VCaP (cell line): Measurements from ENCODE around the gene PSMB7.

Source experiments
- H3K27ac ChIP-seq: fragments of 450-650 bp; 2 replicates; pipeline ENCODE4 v1.5.1; 2017
- TF ChIP-seq, protein P1 (sequence below): fragments of 450-650 bp; conservative IDR thresholded peaks from 2 replicates; pipeline ENCODE4 v1.5.1; 2017; ENCODE audit warnings: mild to moderate bottlenecking, moderate library complexity

Gene PSMB7

DNA sequence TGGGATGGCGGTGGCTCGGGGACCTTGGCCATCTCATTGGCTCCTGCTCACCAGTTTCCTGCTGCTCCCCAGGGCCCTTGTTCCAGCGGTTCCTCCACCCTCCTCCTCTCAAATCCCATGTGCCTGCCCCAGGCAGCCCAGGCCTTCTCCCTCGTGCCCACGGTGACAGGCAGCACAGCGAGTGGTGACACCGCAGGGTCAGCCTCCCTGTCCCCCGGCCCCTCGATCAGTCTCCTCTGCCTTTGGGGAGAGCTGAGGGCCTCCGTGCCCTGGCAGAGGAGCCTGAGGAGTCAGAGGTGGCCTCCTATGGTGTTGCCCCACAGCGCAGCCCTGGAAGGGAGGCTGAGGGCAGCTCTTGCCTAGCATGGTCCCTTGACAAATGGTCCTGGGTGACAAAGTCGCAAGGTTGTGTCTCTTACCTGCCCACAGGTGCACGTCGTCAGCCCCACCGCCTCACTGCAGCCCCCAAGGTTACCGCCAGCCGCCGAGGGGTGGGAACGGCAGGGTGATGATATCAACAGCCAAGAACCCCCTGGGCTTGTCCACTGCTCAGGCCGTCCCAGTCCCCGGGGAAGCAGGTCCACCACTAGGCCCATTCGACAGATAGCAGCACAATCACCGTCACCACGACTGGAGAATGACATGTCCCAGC, 107.7 kb downstream of the PSMB7 start:
- no peak overlapping the region for H3K27ac ChIP-seq
- TF ChIP-seq, protein P1, sequence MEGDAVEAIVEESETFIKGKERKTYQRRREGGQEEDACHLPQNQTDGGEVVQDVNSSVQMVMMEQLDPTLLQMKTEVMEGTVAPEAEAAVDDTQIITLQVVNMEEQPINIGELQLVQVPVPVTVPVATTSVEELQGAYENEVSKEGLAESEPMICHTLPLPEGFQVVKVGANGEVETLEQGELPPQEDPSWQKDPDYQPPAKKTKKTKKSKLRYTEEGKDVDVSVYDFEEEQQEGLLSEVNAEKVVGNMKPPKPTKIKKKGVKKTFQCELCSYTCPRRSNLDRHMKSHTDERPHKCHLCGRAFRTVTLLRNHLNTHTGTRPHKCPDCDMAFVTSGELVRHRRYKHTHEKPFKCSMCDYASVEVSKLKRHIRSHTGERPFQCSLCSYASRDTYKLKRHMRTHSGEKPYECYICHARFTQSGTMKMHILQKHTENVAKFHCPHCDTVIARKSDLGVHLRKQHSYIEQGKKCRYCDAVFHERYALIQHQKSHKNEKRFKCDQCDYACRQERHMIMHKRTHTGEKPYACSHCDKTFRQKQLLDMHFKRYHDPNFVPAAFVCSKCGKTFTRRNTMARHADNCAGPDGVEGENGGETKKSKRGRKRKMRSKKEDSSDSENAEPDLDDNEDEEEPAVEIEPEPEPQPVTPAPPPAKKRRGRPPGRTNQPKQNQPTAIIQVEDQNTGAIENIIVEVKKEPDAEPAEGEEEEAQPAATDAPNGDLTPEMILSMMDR: no peak

- no peak overlapping the region for H3K27ac ChIP-seq
- TF ChIP-seq, protein P1: no peak
Measured at GRCh38 chr9:124306098-124306735, 109.0 kb downstream of the PSMB7 start.

- no peak overlapping the region for H3K27ac ChIP-seq
- TF ChIP-seq, protein P1: no peak
Measured at GRCh38 chr9:124304285-124304684, 111.0 kb downstream of the PSMB7 start.

- no peak overlapping the region for H3K27ac ChIP-seq
- TF ChIP-seq, protein P1: no peak
Measured at GRCh38 chr9:124303762-124304161, 111.5 kb downstream of the PSMB7 start.
